Thymus (tissue), 11 donors: ENCODE measurements around the gene ERC2. TPM values are rescaled to one million over a fixed set of nuclear protein-coding genes. Genes with fewer than 3 reads are reported as not detected.

Source experiments
- DNase-seq, 9 donors: peaks; one replicate each; pipeline ENCODE4 v3.0.0-alpha.2; 2013; ENCODE audit warnings: low spot score in 9 of 9, low read depth in 6 of 9, missing footprints in 1 of 9
- H3K27ac ChIP-seq, 2 donors: one replicate each; pipeline ENCODE4 v1.5.1; 2013; ENCODE audit warnings: control low read depth in 1 of 2, low read depth in 1 of 2, low read length in 1 of 2, mild to moderate bottlenecking in 1 of 2, moderate library complexity in 1 of 2
- H3K27me3 ChIP-seq, 2 donors: one replicate each; pipeline ENCODE4 v1.5.1; 2013; ENCODE audit warnings: low read length in 1 of 2; ENCODE audit not compliant: control insufficient read depth in 2 of 2, insufficient read depth in 1 of 2
- H3K36me3 ChIP-seq, 2 donors: one replicate each; pipeline ENCODE4 v1.5.1; 2013; ENCODE audit warnings: low read length in 1 of 2, mild to moderate bottlenecking in 1 of 2, moderate library complexity in 1 of 2; ENCODE audit not compliant: control insufficient read depth in 2 of 2, insufficient read depth in 2 of 2
- H3K4me1 ChIP-seq, 2 donors: one replicate each; pipeline ENCODE4 v1.5.1; 2013; ENCODE audit warnings: low read length in 2 of 2; ENCODE audit not compliant: control insufficient read depth in 2 of 2, insufficient read depth in 2 of 2
- H3K4me3 ChIP-seq, 2 donors: one replicate each; pipeline ENCODE4 v1.5.1; 2013; ENCODE audit warnings: low read length in 2 of 2, control low read depth in 1 of 2, mild to moderate bottlenecking in 1 of 2
- H3K9me3 ChIP-seq, 2 donors: one replicate each; pipeline ENCODE4 v1.5.1; 2013; ENCODE audit warnings: low read length in 1 of 2, mild to moderate bottlenecking in 1 of 2; ENCODE audit not compliant: control insufficient read depth in 2 of 2, insufficient read depth in 1 of 2
- WGBS: extraction: QIAGEN DNeasy Blood & Tissue Kit; methylation state at CpG from one replicate; pipeline ENCODE4 v1.1.7; 2013; 5-methylcytosine and 5-hydroxymethylcytosine counted together
- polyA plus RNA-seq: library from polyadenylated mRNA; stranded (reverse); fragments of 200-250 nt; gene quantifications from one replicate; pipeline ENCODE4 v1.2.3, GENCODE V29; 2013
- total RNA-seq: library from RNA; stranded (reverse); fragments of 120-200 nt; gene quantifications from one replicate; pipeline ENCODE4 v1.2.4, GENCODE V29; 2013
- donor health status: healthy.

ERC2 gene
- total and polyA plus RNA-seq, 2 donors = 0.28 to 0.50 TPM

DNA sequence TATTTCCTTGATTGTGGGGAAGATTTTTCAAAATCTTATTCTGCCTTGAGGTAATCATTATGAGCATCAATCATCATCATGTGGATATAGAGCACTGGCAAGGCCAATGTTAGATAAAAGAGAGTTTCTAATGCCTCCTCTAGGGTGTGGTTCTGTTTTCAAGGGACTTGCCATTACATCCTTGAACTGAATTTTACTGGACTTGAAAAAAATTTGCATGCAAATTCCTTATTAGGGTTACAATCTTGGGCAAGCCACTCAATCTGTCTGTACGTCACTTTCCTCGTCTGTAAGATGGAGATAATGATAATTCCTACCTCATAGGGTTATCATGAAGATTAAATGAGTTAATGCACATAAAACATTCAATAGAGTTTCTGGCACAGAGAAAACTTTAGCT lies 825.0 kb downstream of the ERC2 start:
- Histone ChIP-seq H3K4me3 (no peak overlapping the region), H3K4me1 (peaks cover 0 to 7% of the 10 kb centered on the region in 2 donors), H3K36me3 (no peaks in the 10 kb centered on the region), H3K27me3 (peaks cover 5 to 6% of the 10 kb centered on the region in 2 donors), H3K27ac (no peak overlapping the region), H3K9me3 (no peaks in the 10 kb centered on the region)
- DNase-seq = no peak
- 94% methylated on average over 2 of the region's 2 CpGs for WGBS

DNA sequence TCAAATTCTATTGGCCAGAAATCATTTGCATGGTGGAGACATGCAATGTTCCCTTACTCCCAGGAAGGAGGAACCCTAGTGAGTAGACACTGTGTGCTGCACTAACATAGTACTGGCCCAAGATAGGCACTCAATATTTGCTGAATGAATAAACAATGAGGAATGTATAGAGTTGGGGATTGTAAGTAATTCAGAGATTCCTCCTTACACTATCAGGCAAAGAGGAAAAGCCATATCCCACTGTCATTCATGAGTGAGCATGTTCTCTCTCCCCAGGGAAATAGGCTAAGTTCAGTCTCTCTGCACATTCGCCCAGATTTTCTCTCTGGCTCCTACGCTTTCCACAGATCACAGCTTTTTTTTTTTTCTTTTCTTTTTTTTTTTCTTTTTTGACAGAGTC lies 826.3 kb downstream of the ERC2 start:
- peaks cover 3 to 5% of the 10 kb centered on the region in 2 donors for H3K27me3 ChIP-seq
- 95% methylated on average over 2 of the region's 2 CpGs for WGBS

DNA sequence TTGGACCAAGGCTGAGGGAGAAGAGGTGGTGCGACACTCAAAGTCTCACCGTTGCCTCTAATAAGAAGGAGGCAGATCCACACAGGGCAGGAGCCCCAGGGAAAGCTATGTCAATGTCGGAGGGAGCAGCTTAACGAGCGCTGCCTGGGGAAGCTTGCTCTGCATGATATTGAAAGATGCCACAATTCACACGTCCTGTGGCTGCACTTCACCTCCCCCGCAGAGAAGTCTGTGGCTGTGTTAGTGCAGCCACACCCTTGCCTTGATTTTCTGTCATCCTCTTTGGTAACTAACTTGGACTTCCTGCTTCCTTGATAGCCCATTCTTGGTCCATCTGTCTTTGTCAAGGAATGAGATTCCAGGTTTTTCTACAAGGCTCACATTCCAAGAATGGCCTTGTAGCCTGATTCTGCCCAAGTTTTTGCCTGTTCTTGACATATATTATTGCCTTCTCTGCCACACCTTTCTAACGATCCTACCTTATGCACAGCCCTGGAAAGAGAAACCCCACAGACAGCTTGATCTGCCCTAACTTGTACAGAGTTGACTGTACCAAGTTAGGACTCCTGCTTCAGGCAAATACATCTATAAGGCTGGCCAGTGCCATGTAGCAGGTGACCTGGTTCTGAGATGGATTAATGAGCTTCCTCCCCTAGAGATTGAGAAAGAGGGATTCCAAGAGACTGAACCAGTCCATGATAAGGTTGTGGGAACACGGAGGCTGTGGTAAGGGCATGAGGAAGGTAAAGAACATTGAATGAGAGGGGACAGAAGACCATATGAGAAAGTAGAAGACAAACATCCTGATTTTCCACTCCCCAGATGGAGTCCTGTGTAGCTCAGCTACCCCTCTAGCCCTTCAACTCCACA lies 828.1 kb downstream of the ERC2 start:
- 77% methylated on average over 9 of the region's 9 CpGs for WGBS
- Histone ChIP-seq H3K4me1 (peaks cover 0 to 7% of the 10 kb centered on the region in 2 donors), H3K27ac (no peak overlapping the region), H3K27me3 (peaks cover 0 to 3% of the 10 kb centered on the region in 2 donors), H3K4me3 (no peak overlapping the region), H3K9me3 (no peaks in the 10 kb centered on the region), H3K36me3 (no peaks in the 10 kb centered on the region)
- peak in 1 of 9 donors; percentile 30 for DNase-seq

More for the DNA sequence above, 826.3 kb downstream of the ERC2 start:
- Histone ChIP-seq H3K9me3 (no peaks in the 10 kb centered on the region), H3K4me3 (no peak overlapping the region), H3K36me3 (no peaks in the 10 kb centered on the region), H3K4me1 (peaks cover 0 to 7% of the 10 kb centered on the region in 2 donors), H3K27ac (no peak overlapping the region)
- DNase-seq = no peak

DNA sequence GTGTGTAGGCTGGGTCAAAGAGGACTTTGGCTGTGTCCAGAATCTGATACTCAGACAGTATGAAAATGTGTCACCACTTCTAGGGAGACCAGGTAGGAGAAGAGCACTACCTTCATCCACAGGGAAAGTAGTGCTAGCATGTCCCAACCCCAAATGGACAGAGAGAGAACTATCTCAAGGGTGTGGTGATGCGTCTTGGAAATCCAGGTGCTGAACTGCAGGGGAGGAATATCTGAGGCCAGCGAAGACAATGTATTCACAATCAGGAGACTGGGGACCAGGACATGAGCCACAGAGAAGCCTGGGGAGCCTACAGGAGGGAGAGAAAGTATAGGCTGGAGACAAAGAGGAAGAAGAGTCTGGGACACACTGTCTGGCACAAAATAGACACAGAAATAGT lies 829.1 kb downstream of the ERC2 start:
- over 99% methylated on average over 2 of the region's 2 CpGs for WGBS
- H3K27me3 ChIP-seq = peaks cover 0 to 3% of the 10 kb centered on the region in 2 donors
- no peaks in the 10 kb centered on the region for H3K9me3 ChIP-seq
- no peak overlapping the region for H3K27ac ChIP-seq
- H3K4me3 ChIP-seq = no peak overlapping the region
- peaks cover 0 to 7% of the 10 kb centered on the region in 2 donors for H3K4me1 ChIP-seq
- no peak for DNase-seq
- H3K36me3 ChIP-seq = no peaks in the 10 kb centered on the region

DNA sequence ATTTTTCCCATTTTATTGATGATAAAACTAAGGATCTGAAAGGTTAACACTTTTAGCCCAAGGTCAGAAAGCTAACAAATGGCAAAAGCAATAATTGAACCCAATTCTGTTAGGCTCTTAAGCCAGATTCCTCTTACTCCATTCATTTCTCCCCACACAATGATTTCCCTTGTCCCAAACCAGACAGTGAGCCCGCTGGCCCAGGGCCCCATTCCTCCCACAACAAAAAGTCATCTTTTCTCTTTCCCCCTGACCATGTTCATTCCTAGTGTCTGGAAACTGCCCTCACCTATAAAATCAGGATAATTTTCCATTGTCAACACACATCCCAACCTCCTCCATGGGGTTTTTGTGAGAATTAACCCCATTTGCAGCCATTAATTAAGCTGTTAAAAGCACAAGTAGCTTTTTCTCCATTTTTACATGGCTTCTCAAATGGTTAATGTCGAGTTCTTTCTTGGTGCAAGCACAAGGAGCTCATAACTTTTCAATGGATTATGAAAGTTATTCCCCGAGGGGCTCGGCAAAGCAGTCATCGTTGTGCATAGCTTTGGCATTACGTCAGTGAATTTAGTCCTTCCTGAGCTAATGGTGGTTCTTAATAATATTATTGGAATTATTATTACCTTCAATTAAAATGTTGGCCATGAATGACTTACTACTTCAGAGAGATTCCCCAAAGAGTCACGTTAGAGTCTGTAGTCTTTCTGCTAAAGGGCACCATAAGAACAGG lies 830.2 kb downstream of the ERC2 start:
- Histone ChIP-seq H3K9me3 (no peaks in the 10 kb centered on the region), H3K4me3 (no peak overlapping the region), H3K4me1 (peaks cover 0 to 7% of the 10 kb centered on the region in 2 donors), H3K36me3 (no peaks in the 10 kb centered on the region), H3K27ac (no peak overlapping the region), H3K27me3 (peaks cover 0 to 3% of the 10 kb centered on the region in 2 donors)
- WGBS = 93% methylated on average over 7 of the region's 7 CpGs
- no peak for DNase-seq

DNA sequence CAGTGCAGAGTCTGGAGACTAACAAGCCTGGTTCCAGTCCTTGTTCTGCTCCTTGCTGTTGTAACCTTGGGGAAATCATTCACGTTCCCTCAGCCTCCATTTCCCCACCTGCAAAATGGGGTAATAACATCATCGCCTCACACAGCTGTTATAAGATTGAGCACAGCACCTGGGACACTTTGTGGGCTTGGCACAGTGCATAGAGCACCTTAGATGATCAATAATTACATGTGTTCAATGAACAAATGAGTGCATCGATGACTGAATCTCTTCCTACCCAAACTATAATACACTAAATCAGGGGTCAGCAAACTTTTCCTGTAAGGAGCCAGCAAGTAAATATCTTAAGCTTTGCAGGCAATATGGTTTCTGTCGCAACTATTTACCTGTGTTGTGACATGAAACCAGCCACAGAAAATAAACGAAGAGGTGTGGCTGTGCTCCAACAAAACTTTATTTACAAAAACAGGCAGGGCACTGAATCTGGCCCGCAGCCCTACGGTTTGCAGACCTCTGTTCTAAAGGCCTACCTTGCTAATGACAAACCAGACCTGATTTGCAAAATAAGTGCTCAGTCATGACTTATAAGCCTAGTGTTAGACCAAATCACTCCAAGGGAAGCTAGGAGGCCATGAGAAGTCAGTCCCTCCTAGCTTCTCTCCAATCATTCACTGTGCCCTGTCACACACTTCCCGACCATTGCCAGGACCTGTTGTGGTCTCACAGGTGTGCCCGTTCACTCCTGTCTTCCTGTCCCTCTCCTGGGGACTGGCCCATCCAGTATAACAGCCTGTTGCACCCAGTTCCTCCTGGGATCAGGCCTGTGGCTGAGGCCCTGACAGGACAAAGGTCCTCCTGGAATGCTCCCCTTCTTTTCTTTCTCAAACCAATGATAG lies 831.7 kb downstream of the ERC2 start:
- Histone ChIP-seq H3K27ac (no peak overlapping the region), H3K27me3 (peaks cover 0 to 3% of the 10 kb centered on the region in 2 donors), H3K4me3 (no peak overlapping the region), H3K9me3 (no peaks in the 10 kb centered on the region), H3K4me1 (peaks cover 0 to 7% of the 10 kb centered on the region in 2 donors), H3K36me3 (no peaks in the 10 kb centered on the region)
- 84% methylated on average over 9 of the region's 9 CpGs for WGBS
- no peak for DNase-seq

DNA sequence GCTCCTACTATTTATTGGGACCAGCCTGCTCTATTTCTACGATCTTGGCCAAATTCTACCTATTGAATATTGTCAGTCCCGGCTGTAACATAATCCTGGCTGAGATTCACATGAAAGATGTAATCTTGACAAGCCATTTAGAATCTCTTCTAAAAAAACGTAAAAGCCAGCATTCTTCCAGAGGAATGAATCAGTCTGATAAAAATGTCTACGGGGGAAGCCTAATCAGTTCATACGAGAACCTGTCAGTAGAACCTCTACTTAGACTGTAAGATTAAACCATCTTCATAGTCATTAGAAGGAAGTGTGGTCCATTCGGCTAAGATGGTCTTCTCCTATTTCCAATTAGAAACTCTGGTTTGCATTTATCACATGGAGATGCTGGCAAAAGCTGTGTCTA lies 833.9 kb downstream of the ERC2 start:
- Histone ChIP-seq H3K27ac (no peak overlapping the region), H3K36me3 (no peaks in the 10 kb centered on the region), H3K9me3 (no peaks in the 10 kb centered on the region), H3K4me3 (no peak overlapping the region), H3K4me1 (peaks cover 0 to 3% of the 10 kb centered on the region in 2 donors), H3K27me3 (no peaks in the 10 kb centered on the region)
- 93% methylated on average over 6 of the region's 6 CpGs for WGBS
- DNase-seq = no peak

DNA sequence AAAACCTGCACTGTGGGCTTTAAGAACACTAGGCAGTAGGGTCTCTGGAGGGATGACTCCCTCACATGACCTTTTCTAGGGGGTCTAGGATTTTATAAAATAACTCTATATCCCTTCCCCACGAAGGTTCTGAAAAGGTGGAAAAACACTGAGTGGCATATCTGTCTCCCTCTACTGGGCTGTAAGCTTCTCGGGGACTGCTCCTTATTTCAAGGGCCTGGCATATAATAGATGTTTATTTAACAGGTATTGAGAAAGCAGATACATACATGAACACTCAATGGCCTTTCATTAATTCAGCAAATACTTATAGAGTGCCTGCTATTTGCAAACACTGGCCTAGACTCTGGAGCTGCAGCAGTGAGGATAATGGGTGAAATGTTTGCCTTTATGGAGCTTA lies 834.9 kb downstream of the ERC2 start:
- H3K4me1 ChIP-seq = no peaks in the 10 kb centered on the region
- no peaks in the 10 kb centered on the region for H3K27me3 ChIP-seq
- H3K4me3 ChIP-seq = no peak overlapping the region
- H3K27ac ChIP-seq = no peak overlapping the region
- no peaks in the 10 kb centered on the region for H3K36me3 ChIP-seq
- DNase-seq = no peak
- WGBS = 98% methylated on average over 2 of the region's 2 CpGs
- no peaks in the 10 kb centered on the region for H3K9me3 ChIP-seq
